ENCODE data around the gene IFIH1.

IFIH1 gene

GRCh38 chr2:162256591-162256991 is 61.9 kb downstream of the IFIH1 start:
- no peak for DNase-seq

GRCh38 chr2:162254236-162254871 is 64.1 kb downstream of the IFIH1 start:
- DNase-seq, result no peak

GRCh38 chr2:162253435-162253834 is 65.0 kb downstream of the IFIH1 start:
- DNase-seq, result no peak

GRCh38 chr2:162252153-162252552 is 66.3 kb downstream of the IFIH1 start:
- DNase-seq, result no peak

GRCh38 chr2:162245781-162246180 is 72.7 kb downstream of the IFIH1 start:
- DNase-seq, result no peak

GRCh38 chr2:162245061-162245460 is 73.4 kb downstream of the IFIH1 start:
- DNase-seq, result no peak

- no peak for DNase-seq
Measured at GRCh38 chr2:162244541-162245031, 73.9 kb downstream of the IFIH1 start.

GRCh38 chr2:162243715-162244114 is 74.8 kb downstream of the IFIH1 start:
- DNase-seq, result no peak

- DNase-seq, result no peak
Measured at GRCh38 chr2:162243294-162243693, 75.2 kb downstream of the IFIH1 start, which contains the start of gene FAP. TSS of gene FAP (minus strand) at chr2:162243445. CDS start at chr2:162243327, 118 bp downstream.

GRCh38 chr2:162242586-162243280 is 75.8 kb downstream of the IFIH1 start:
- DNase-seq, result no peak

- no peak for DNase-seq
Measured at GRCh38 chr2:162241571-162241970, 76.9 kb downstream of the IFIH1 start.

GRCh38 chr2:162234620-162235462 is 83.6 kb downstream of the IFIH1 start:
- no peak for DNase-seq

GRCh38 chr2:162233197-162233596 is 85.3 kb downstream of the IFIH1 start:
- no peak for DNase-seq

- no peak for DNase-seq
Measured at GRCh38 chr2:162232671-162233070, 85.8 kb downstream of the IFIH1 start.

- DNase-seq, result no peak
Measured at GRCh38 chr2:162232027-162232426, 86.5 kb downstream of the IFIH1 start.

- no peak for DNase-seq
Measured at GRCh38 chr2:162230761-162231160, 87.7 kb downstream of the IFIH1 start.

GRCh38 chr2:162226836-162227235 is 91.6 kb downstream of the IFIH1 start:
- DNase-seq, result no peak

- DNase-seq, result no peak
Measured at GRCh38 chr2:162221064-162221463, 97.4 kb downstream of the IFIH1 start.

GRCh38 chr2:162220368-162220767 is 98.1 kb downstream of the IFIH1 start:
- no peak for DNase-seq

GRCh38 chr2:162219426-162219825 is 99.1 kb downstream of the IFIH1 start:
- no peak for DNase-seq

GRCh38 chr2:162217598-162217997 is 100.9 kb downstream of the IFIH1 start:
- DNase-seq, result no peak
